K562 (cell line): ENCODE data around the gene PFDN2. TPM values are rescaled to one million over a fixed set of nuclear protein-coding genes. Genes with fewer than 3 reads are reported as not detected.

Experiments
- ATAC-seq: fragments of 200-7000 bp; cut with Tn5 transposase; 3 replicates; pipeline ENCODE4 v1.9.1; 2020; ENCODE audit warnings: moderate library complexity
- BruUV-seq: library from RNA; stranded (reverse); fragments of 400-500 nt; replicated peaks from 2 replicates; lab custom pipeline; 2021; lab: Mats Ljungman, UMichigan
- CTCF ChIA-PET: fragments of 300-600 bp; formaldehyde crosslinking; extraction: SDS; loops from one replicate; lab custom pipeline; 2021; ENCODE audit warnings: low intra/inter-chr PET ratio; lab: Yijun Ruan, JAX
- POLR2A ChIA-PET: fragments of 300-600, 350-650 bp; sonication (Branson Sonifier 250); formaldehyde crosslinking; extraction: SDS; loops from one replicate; lab custom pipeline; 2021; ENCODE audit warnings: antibody characterized with exemption, inconsistent platforms; lab: Yijun Ruan, JAX
- DNase-seq, 4 experiments: peaks; one replicate each; pipeline versions ENCODE4 v3.0.0 to v3.0.0-alpha.2; 2011 to 2018; ENCODE audit warnings: low spot score in 3 of 4, mixed read lengths in 3 of 4; ENCODE audit errors: extremely low read depth in 1 of 4
- FAIRE-seq: peaks from 2 replicates; lab custom pipeline; 2011; peaks lifted over from hg19 to GRCh38; lab: Jason Lieb, UNC
- H2AFZ ChIP-seq: 2 replicates; pipeline ENCODE4 v1.6.0; 2011; ENCODE audit warnings: low read depth, low read length, control low read depth, inconsistent platforms
- H3K27ac ChIP-seq: fragments of 200-600 bp; 3 replicates; pipeline ENCODE4 v1.8.0; 2011; ENCODE audit warnings: low read depth, mild to moderate bottlenecking, control low read depth, inconsistent platforms, low read length, moderate library complexity, mixed read lengths; ENCODE audit errors: extremely low read depth
- H3K27me3 ChIP-seq, 2 experiments: fragments of 300-600 bp in 1 of 2; 2 replicates in 1 of 2; 3 replicates in 1 of 2; pipeline versions ENCODE4 v1.6.0 to v1.8.0; 2011; ENCODE audit warnings: inconsistent platforms in 2 of 2, low read length in 2 of 2, mild to moderate bottlenecking in 1 of 2, mixed read lengths in 1 of 2, moderate library complexity in 1 of 2; ENCODE audit not compliant: control insufficient read depth in 2 of 2, insufficient read depth in 2 of 2
- H3K36me3 ChIP-seq: fragments of 300-600 bp; 3 replicates; pipeline ENCODE4 v1.8.0; 2011; ENCODE audit warnings: mild to moderate bottlenecking, low read length, inconsistent platforms; ENCODE audit not compliant: control insufficient read depth, insufficient read depth
- H3K4me1 ChIP-seq, 2 experiments: fragments of 200-600 bp in 1 of 2; replicated peaks in 1 of 2; 2 replicates in 1 of 2; 3 replicates in 1 of 2; pipeline versions ENCODE4 v1.5.1 to v1.8.0; 2011; ENCODE audit warnings: inconsistent platforms in 2 of 2, low read length in 2 of 2, mild to moderate bottlenecking in 1 of 2, mixed read lengths in 1 of 2, moderate library complexity in 1 of 2; ENCODE audit not compliant: control insufficient read depth in 2 of 2, insufficient read depth in 2 of 2
- H3K4me2 ChIP-seq: 2 replicates; pipeline ENCODE4 v1.6.1; 2011; ENCODE audit warnings: low read length, control low read depth, inconsistent platforms, mixed read lengths; ENCODE audit not compliant: insufficient read depth
- H3K4me3 ChIP-seq: fragments of 200-600 bp; sonication (generic), shearing (Covaris generic); 2 replicates; pipeline ENCODE4 v1.5.1; 2016; ENCODE audit warnings: control low read depth, inconsistent platforms
- H3K79me2 ChIP-seq: fragments of 200-600 bp; 3 replicates; pipeline ENCODE4 v1.8.0; 2011; ENCODE audit warnings: low read length, inconsistent platforms; ENCODE audit not compliant: control insufficient read depth, insufficient read depth
- H3K9ac ChIP-seq, 2 experiments: 2 replicates each; pipeline versions ENCODE4 v1.6.0 to v1.6.1; 2011; ENCODE audit warnings: low read depth in 2 of 2, low read length in 2 of 2, control low read depth in 1 of 2, inconsistent platforms in 1 of 2, mild to moderate bottlenecking in 1 of 2, mixed read lengths in 1 of 2; ENCODE audit not compliant: insufficient read depth in 1 of 2
- H3K9me1 ChIP-seq: one replicate; pipeline ENCODE4 v1.6.0; 2011; ENCODE audit warnings: inconsistent platforms, mild to moderate bottlenecking, low read length, moderate library complexity; ENCODE audit not compliant: control insufficient read depth, insufficient read depth
- H3K9me3 ChIP-seq: replicated peaks from 2 replicates; pipeline ENCODE4 v1.5.1; 2011; ENCODE audit warnings: low read depth, low read length, inconsistent platforms; ENCODE audit not compliant: control insufficient read depth, insufficient read depth
- H4K20me1 ChIP-seq: replicated peaks from 2 replicates; pipeline ENCODE4 v1.6.1; 2011; ENCODE audit warnings: low read length, inconsistent platforms, mixed read lengths; ENCODE audit not compliant: control insufficient read depth, insufficient read depth
- ATF1 ChIP-seq, 2 experiments: fragments of 450-650 bp in 1 of 2; IDR thresholded peaks; 2 replicates each; pipeline ENCODE4 v1.6.1; 2016; ENCODE audit warnings: missing compliant biosample characterization in 1 of 2, missing genetic modification characterization in 1 of 2
- ATF2 ChIP-seq: sonication (generic); formaldehyde crosslinking; IDR thresholded peaks from 2 replicates; pipeline ENCODE4 v1.8.1; 2022; ENCODE audit warnings: missing genetic modification reagents
- ATF7 ChIP-seq: fragments of 450-650 bp; IDR thresholded peaks from 2 replicates; pipeline ENCODE4 v1.7.1; 2014; ENCODE audit warnings: mild to moderate bottlenecking, moderate library complexity
- CAMTA2 ChIP-seq: fragments of 250-450 bp; sonication (Bioruptor Pico); conservative IDR thresholded peaks from 2 replicates; pipeline ENCODE4 v1.5.1; 2022
- CBFB ChIP-seq: sonication (generic); formaldehyde crosslinking; IDR thresholded peaks from 2 replicates; pipeline ENCODE4 v1.4.0; 2020; ENCODE audit warnings: mild to moderate bottlenecking, missing genetic modification reagents
- CREM ChIP-seq: IDR thresholded peaks from 2 replicates; pipeline ENCODE4 v1.6.1; 2014; ENCODE audit warnings: antibody characterized with exemption, low read depth
- ETV5 ChIP-seq: sonication (generic); formaldehyde crosslinking; IDR thresholded peaks from 2 replicates; pipeline ENCODE4 v1.4.0; 2020; ENCODE audit warnings: low read depth, mild to moderate bottlenecking, missing genetic modification reagents
- FOXP1 ChIP-seq: sonication (generic); formaldehyde crosslinking; IDR thresholded peaks from 2 replicates; pipeline ENCODE4 v1.8.0; 2022; ENCODE audit warnings: mild to moderate bottlenecking, missing genetic modification reagents
- FUS ChIP-seq: fragments of 200-400 bp; formaldehyde crosslinking; optimal IDR thresholded peaks from 2 replicates; pipeline ENCODE3; 2017; ENCODE audit warnings: low read depth, low read length
- HNRNPL ChIP-seq: fragments of 200-400 bp; formaldehyde crosslinking; IDR thresholded peaks from 2 replicates; pipeline ENCODE4 v1.6.1; 2017; ENCODE audit warnings: low read depth, mild to moderate bottlenecking, low read length
- IFI16 ChIP-seq: fragments of 250-450 bp; sonication (Bioruptor Pico); IDR thresholded peaks from 2 replicates; pipeline ENCODE4 v2.1.2; 2022; ENCODE audit warnings: mild to moderate bottlenecking, inconsistent platforms
- JUND ChIP-seq, 2 experiments: IDR thresholded peaks; 2 replicates in 1 of 2; 3 replicates in 1 of 2; pipeline ENCODE4 v1.6.1; 2011; ENCODE audit warnings: borderline replicate concordance in 2 of 2, low read depth in 2 of 2, low read length in 2 of 2, improper control_type of control experiment in 1 of 2, missing biosample characterization in 1 of 2, missing genetic modification characterization in 1 of 2, missing genetic modification reagents in 1 of 2
- KDM2B ChIP-seq: fragments of 250-450 bp; sonication (Bioruptor Pico); IDR thresholded peaks from 2 replicates; pipeline ENCODE4 v1.8.0; 2021; ENCODE audit warnings: mild to moderate bottlenecking, moderate library complexity
- NFIC ChIP-seq: fragments of 450-650 bp; IDR thresholded peaks from 2 replicates; pipeline ENCODE4 v1.6.1; 2017; ENCODE audit warnings: mild to moderate bottlenecking, inconsistent platforms
- SIX5 ChIP-seq, 2 experiments: IDR thresholded peaks; 2 replicates each; pipeline ENCODE4 v1.6.1; 2011; ENCODE audit warnings: low read length in 2 of 2, borderline replicate concordance in 1 of 2, low read depth in 1 of 2, mild to moderate bottlenecking in 1 of 2, moderate library complexity in 1 of 2; ENCODE audit not compliant: insufficient read depth in 1 of 2
- TFAP4 ChIP-seq: sonication (generic); formaldehyde crosslinking; IDR thresholded peaks from 2 replicates; pipeline ENCODE4 v1.8.0; 2022; ENCODE audit warnings: missing genetic modification reagents, mild to moderate bottlenecking, moderate library complexity, borderline replicate concordance
- ZKSCAN3 ChIP-seq: fragments of 250-450 bp; sonication (Bioruptor Pico); IDR thresholded peaks from 2 replicates; pipeline ENCODE4 v1.4.0; 2020
- ZNF23 ChIP-seq: fragments of 250-450 bp; sonication (Bioruptor Pico); IDR thresholded peaks from 2 replicates; pipeline ENCODE4 v1.4.0; 2020; ENCODE audit warnings: mild to moderate bottlenecking
- WGBS: fragments of 100-300 bp; shearing (Covaris generic); methylation state at CpG from one replicate; pipeline ENCODE4 v1.1.6; 2016; ENCODE audit warnings: low coverage, mixed read lengths; ENCODE audit not compliant: insufficient coverage; ENCODE audit errors: missing lambda C conversion rate; 5-methylcytosine and 5-hydroxymethylcytosine counted together
- in situ Hi-C: fragments of 300-500 bp; cut with MboI; formaldehyde crosslinking; loops from 4 replicates; pipeline ENCODE4 v1.15.0; 2018; ENCODE audit warnings: inconsistent platforms, mixed read lengths
- intact Hi-C: fragments of 100-400 bp; cut with micrococcal nuclease; formaldehyde crosslinking; loops from 2 replicates; pipeline ENCODE4 v1.14.2; 2022
- polyA plus RNA-seq, 8 experiments: library from polyadenylated mRNA; depleted of rRNA in 4 of 8; stranded (reverse) in 5 of 8; unstranded in 3 of 8; fragments of >200 nt; fragmentation: Nextera tagmentation in 2 of 8; fragmentation: Illumina TruSeq in 1 of 8; extraction: Ambion mirVana in 2 of 8; extraction: Trizol in 1 of 8; gene quantifications; 2 replicates each; pipeline versions ENCODE4 v1.2.1 to v1.2.3, GENCODE V29; 2011 to 2014; ENCODE audit warnings: inconsistent platforms in 1 of 8, missing spikeins in 1 of 8
- total RNA-seq, 7 experiments: library from RNA; depleted of rRNA in 6 of 7; stranded (reverse); fragments of >200 nt in 6 of 7; fragmentation: Illumina TruSeq in 2 of 7; extraction: Trizol in 2 of 7; gene quantifications; 2 replicates each; pipeline versions ENCODE4 v1.2.1 to v1.2.3, GENCODE V29; 2011 to 2021; ENCODE audit warnings: low replicate concordance in 1 of 7

PFDN2 gene
- total and polyA plus RNA-seq, 9 of the 15 experiments (the other 6 are each of a cell fraction or from before 2014, with no cell fraction given) = 50.2 to 361 (median 144) TPM

GRCh38 chr1:161074676-161075368, 43.0 kb downstream of the PFDN2 start:
- ChIA-PET POLR2A (interaction anchor here (1.0 to 1.9 kb wide), 2 partner anchors 10 to 58 kb away, joined by 4 to 8 read pairs; no protein-coding TSS in a partner anchor), CTCF (no interaction called here)
- Histone ChIP-seq H4K20me1 (no peaks in the 10 kb centered on the region), H3K27me3 (no peaks in the 10 kb centered on the region), H3K4me3 (no peak overlapping the region), H2AFZ (peak overlapping the region; percentile 50; the same call in 1 of the 2 replicates), H3K27ac (no peak overlapping the region), H3K4me2 (no peak overlapping the region), H3K4me1 (peaks cover 8 to 25% of the 10 kb centered on the region in 2 experiments; a peak in 3 of 5 replicates), H3K9ac (peak overlapping the region in 1 of 2 experiments; percentile 31; a peak in 2 of 4 replicates), H3K79me2 (no peaks in the 10 kb centered on the region), H3K9me3 (no peaks in the 10 kb centered on the region), H3K36me3 (no peaks in the 10 kb centered on the region), H3K9me1 (no peaks in the 10 kb centered on the region)
- 19% methylated on average over 12 of the region's 12 CpGs for WGBS
- BruUV-seq = no TSS peak
- peak; percentile 41; the same call in 2 of the 3 replicates for ATAC-seq
- peak; percentile 15 for FAIRE-seq
- DNase-seq = peak in 2 of 4 experiments; percentile 58 to 64
- in situ Hi-C loops (loop anchor here (25.0 kb wide), 1 partner anchor 238 kb away; no protein-coding TSS in a partner anchor), intact Hi-C loops (loop anchor here (10.0 kb wide), 1 partner anchor 60 kb away; the partner anchor contains the start of gene DEDD)
- TF ChIP-seq CREM (peak; percentile 71), TFAP4 (no peak), IFI16 (CRISPR knock-in tag) (no peak), ZKSCAN3 (no peak), HNRNPL (no peak), NFIC (peak; percentile 57), JUND (IDR thresholded peaks at IDR 0.05; ENCODE audit: borderline replicate concordance, low read depth, low read length) (peak; percentile 47), JUND (tag; IDR thresholded peaks at IDR 0.05; ENCODE audit: borderline replicate concordance, low read depth, low read length) (peak; percentile 72; the same call in 2 of the 3 replicates), ZNF23 (no peak), CBFB (CRISPR knock-in tag) (peak; percentile 23; the same call in 1 of the 2 replicates), CAMTA2 (no peak), ATF7 (peak; percentile 91), SIX5 (IDR thresholded peaks at IDR 0.05; ENCODE audit: borderline replicate concordance in 1 of 2, insufficient read depth in 1 of 2, low read depth in 1 of 2, low read length in 2 of 2) (no peak), ETV5 (CRISPR knock-in tag) (no peak), ATF1 (CRISPR knock-in tag; IDR thresholded peaks at IDR 0.05) (no peak), ATF1 (tag; IDR thresholded peaks at IDR 0.05) (peak; percentile 71), ATF2 (CRISPR knock-in tag) (peak; percentile 72; the same call in 1 of the 2 replicates), FOXP1 (CRISPR knock-in tag) (no peak), FUS (no peak), KDM2B (CRISPR knock-in tag) (no peak)
